GM12875 (cell line): ENCODE measurements around the gene EXOC8.

ENCODE experiments used
- H3K4me3 ChIP-seq: one replicate; pipeline ENCODE4 v1.5.1; 2011; ENCODE audit warnings: low read depth, low read length, control low read depth
- TF ChIP-seq, protein P1 (sequence below): IDR thresholded peaks from 2 replicates; pipeline ENCODE4 v1.5.1; 2011; ENCODE audit warnings: low read depth, mild to moderate bottlenecking, control low read depth, inconsistent platforms, low read length, moderate library complexity, borderline replicate concordance; ENCODE audit not compliant: insufficient read depth

Gene EXOC8

GRCh38 chr1:231295938-231296337 is 41.7 kb downstream of the EXOC8 start:
- TF ChIP-seq, protein P1, sequence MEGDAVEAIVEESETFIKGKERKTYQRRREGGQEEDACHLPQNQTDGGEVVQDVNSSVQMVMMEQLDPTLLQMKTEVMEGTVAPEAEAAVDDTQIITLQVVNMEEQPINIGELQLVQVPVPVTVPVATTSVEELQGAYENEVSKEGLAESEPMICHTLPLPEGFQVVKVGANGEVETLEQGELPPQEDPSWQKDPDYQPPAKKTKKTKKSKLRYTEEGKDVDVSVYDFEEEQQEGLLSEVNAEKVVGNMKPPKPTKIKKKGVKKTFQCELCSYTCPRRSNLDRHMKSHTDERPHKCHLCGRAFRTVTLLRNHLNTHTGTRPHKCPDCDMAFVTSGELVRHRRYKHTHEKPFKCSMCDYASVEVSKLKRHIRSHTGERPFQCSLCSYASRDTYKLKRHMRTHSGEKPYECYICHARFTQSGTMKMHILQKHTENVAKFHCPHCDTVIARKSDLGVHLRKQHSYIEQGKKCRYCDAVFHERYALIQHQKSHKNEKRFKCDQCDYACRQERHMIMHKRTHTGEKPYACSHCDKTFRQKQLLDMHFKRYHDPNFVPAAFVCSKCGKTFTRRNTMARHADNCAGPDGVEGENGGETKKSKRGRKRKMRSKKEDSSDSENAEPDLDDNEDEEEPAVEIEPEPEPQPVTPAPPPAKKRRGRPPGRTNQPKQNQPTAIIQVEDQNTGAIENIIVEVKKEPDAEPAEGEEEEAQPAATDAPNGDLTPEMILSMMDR = no peak

DNA sequence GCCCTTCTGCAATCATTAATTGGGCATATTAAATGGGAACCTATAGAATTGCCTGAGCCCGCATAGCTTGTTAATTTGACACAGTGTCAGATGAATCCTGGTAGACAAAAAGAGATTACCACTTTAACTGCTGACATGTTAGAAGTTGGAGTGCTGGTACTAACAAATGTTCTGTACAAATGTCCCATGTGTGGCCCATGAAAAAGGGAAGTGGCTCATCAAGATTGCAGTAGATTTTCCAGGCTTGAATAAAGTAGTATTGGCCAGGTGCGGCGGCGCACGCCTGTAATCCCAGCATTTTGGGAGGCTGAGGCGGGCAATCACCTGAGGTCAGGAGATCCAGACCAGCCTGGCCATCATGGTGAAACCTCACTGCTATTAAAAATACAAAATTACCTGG is 51.0 kb downstream of the EXOC8 start:
- TF ChIP-seq, protein P1 = no peak

More at GRCh38 chr1:231295938-231296337, 41.7 kb downstream of the EXOC8 start:
- H3K4me3 ChIP-seq = no peak overlapping the region

GRCh38 chr1:231284441-231284840 is 53.2 kb downstream of the EXOC8 start:
- H3K4me3 ChIP-seq = no peak overlapping the region
- TF ChIP-seq, protein P1 = no peak

More for the DNA sequence above, 51.0 kb downstream of the EXOC8 start:
- no peak overlapping the region for H3K4me3 ChIP-seq
